Peyer's patch (tissue), 4 donors: ENCODE measurements around the gene RPS17.
"Not testable (repeated sequence)": the region's sequence is repeated elsewhere in the genome, so short reads cannot be mapped to it uniquely, and the experiment has no call there.

Source experiments
- CTCF ChIP-seq, 6 experiments: fragments of 450-650 bp in 4 of 6; fragments of 200-600 bp in 2 of 6; sonication (generic) in 1 of 6; IDR thresholded peaks; one replicate each; pipeline ENCODE4 v1.5.1; 2017 to 2019; ENCODE audit warnings: antibody characterized with exemption in 6 of 6, mild to moderate bottlenecking in 3 of 6, moderate library complexity in 1 of 6
- POLR2A ChIP-seq, 2 donors: fragments of 450-650 bp; IDR thresholded peaks; one replicate each; pipeline ENCODE4 v1.5.1; 2017; ENCODE audit warnings: antibody characterized with exemption in 2 of 2, mild to moderate bottlenecking in 2 of 2, moderate library complexity in 2 of 2

GRCh38 chr15:82535151-82535550, 5.1 kb downstream of the RPS17 start:
- TF ChIP-seq CTCF, POLR2A (IDR thresholded peaks at IDR 0.05): not testable (repeated sequence)
